Measurements from ENCODE around the gene MOSMO. TPM values are rescaled to one million over a fixed set of nuclear protein-coding genes. Genes with fewer than 3 reads are reported as not detected.
"Not testable (repeated sequence)": the region's sequence is repeated elsewhere in the genome, so short reads cannot be mapped to it uniquely, and the experiment has no call there.

Gene MOSMO
- total RNA-seq, 1 donor from 2014 or later = 13.1 TPM

DNA sequence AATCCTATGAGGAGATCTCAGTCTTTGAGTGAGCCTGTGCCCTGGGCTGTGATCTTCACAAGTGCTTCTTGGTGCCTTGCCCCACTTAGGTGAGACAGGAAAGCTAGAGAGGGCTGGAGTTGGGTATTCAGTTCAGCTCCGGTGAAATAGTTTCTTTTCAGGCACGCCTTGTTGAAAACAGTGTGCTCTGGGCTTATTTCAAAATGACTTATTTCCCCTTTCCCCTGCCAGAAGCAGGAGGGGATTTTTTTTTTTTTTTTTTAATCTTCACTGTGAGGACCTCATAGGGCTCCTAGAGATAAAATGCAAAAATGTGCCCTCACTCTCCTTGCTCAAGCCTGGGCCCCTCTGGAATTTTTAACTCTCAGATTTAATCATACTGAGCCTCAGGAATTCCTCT is 27.2 kb downstream of the MOSMO start:
- DNase-seq (ENCODE audit: extremely low read depth, low read depth, low spot score) = no peak

DNA sequence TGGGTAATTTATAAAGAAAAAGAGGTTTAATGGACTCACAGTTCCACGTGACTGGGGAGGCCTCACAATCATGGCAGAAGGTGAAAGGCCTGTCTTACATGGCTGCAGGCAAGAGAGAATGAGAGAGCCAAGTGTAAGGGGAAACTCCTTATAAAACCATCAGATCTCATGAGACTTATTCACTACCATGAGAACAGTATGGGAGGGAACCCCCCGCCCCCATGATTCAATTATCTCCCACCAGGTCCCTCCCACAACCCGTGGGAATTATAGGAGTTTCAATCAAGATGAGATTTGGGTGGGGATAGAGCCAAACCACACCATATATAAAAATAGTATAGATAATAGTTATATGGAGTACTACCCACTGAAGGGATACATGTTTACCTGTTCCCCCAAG is 36.0 kb downstream of the MOSMO start:
- DNase-seq (ENCODE audit: extremely low read depth, low read depth, low spot score) = not testable (repeated sequence)

DNA sequence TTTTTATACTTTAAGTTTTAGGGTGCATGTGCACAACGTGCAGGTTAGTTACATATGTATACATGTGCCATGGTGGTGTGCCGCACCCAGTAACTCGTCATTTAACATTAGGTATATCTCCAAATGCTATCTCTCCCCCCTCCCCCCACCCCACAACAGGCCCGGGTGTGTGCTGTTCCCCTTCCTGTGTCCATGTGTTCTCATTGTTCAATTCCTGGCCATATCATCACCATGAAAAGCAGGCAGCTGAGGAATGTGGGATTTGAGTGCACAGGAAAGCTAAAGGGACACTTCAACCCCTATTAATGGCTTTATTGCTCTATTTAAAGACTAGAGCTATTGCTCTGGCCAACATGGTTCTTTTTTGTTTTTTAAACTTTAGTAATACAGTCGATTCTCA is 38.0 kb downstream of the MOSMO start:
- not testable (repeated sequence) for DNase-seq (ENCODE audit: extremely low read depth, low read depth, low spot score)

DNA sequence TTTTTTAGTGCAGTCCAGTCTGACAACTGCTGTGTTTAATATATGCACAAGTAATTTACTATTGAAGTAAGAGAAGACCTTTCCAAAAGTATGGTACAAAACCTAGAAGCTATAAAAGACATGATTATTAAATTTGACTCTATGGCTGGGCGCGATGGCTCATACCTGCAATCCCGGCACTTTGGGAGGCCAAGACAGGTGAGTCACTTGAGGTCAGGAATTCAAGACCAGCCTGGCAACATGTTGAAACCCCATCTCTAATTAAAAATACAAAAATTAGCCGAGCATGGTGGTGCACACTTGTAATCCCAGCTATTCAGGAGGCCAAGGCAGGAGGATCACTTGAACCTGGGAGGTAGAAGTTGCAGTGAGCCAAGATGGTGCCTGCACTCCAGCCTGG is 43.1 kb downstream of the MOSMO start:
- no peak for DNase-seq (ENCODE audit: extremely low read depth, low read depth, low spot score)

- DNase-seq (ENCODE audit: extremely low read depth, low read depth, low spot score) = no peak
Measured at GRCh38 chr16:22052980-22053379, 45.1 kb downstream of the MOSMO start.

GRCh38 chr16:22053921-22054341 is 46.0 kb downstream of the MOSMO start:
- no peak for DNase-seq (ENCODE audit: extremely low read depth, low read depth, low spot score)

GRCh38 chr16:22054847-22055590 is 47.1 kb downstream of the MOSMO start:
- DNase-seq (ENCODE audit: extremely low read depth, low read depth, low spot score) = no peak

DNA sequence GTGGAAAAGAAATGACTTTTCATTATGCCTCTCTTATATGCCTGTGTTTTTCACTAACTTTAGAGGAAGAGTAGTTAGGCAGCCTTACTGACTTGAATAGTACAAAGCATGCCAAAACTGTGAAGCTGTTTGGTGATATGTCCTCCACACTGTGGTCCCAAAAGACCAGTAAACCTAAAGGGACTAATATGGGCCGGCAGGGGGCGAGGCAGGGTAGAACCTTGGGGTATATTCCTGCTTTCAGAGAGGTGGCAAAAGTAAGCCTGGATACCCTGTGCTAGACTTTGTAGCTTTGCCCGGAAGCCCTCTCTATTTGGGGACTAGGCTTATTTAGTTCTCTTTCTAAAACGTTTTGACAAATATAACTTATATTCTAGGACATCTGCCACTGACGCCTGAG is 48.0 kb downstream of the MOSMO start:
- no peak for DNase-seq (ENCODE audit: extremely low read depth, low read depth, low spot score)

GRCh38 chr16:22063888-22064467 is 56.1 kb downstream of the MOSMO start:
- no peak for DNase-seq (ENCODE audit: extremely low read depth, low read depth, low spot score)

GRCh38 chr16:22065252-22065651 is 57.3 kb downstream of the MOSMO start:
- no peak for DNase-seq (ENCODE audit: extremely low read depth, low read depth, low spot score)

GRCh38 chr16:22070361-22071330 is 62.7 kb downstream of the MOSMO start:
- DNase-seq (ENCODE audit: extremely low read depth, low read depth, low spot score) = no peak

- no peak for DNase-seq (ENCODE audit: extremely low read depth, low read depth, low spot score)
Measured at GRCh38 chr16:22071331-22071910, 63.5 kb downstream of the MOSMO start.

DNA sequence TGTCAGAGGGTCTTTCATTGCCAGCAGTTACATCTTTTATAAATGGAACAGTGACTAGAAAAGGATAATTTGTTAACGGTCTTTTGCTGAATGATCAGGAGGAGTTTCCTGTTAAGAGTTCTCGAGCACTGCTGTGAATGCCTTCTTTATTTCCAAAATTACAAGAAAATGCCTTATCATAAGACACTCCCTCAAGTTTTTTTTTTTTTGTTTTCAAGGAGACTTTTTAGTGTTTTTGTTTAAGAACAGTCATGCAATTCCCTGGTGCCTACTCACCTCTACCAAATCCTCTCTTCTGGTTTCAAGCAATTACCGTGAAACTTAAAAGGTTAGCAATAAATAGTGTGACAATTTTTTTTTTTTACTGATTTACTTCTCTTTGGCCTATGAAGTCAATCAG is 65.4 kb downstream of the MOSMO start:
- DNase-seq (ENCODE audit: extremely low read depth, low read depth, low spot score) = no peak

GRCh38 chr16:22075043-22075757 is 67.3 kb downstream of the MOSMO start:
- no peak for DNase-seq (ENCODE audit: extremely low read depth, low read depth, low spot score)

GRCh38 chr16:22075776-22076175 is 67.9 kb downstream of the MOSMO start:
- DNase-seq (ENCODE audit: extremely low read depth, low read depth, low spot score) = no peak

GRCh38 chr16:22077700-22078313 is 69.9 kb downstream of the MOSMO start:
- no peak for DNase-seq (ENCODE audit: extremely low read depth, low read depth, low spot score)

DNA sequence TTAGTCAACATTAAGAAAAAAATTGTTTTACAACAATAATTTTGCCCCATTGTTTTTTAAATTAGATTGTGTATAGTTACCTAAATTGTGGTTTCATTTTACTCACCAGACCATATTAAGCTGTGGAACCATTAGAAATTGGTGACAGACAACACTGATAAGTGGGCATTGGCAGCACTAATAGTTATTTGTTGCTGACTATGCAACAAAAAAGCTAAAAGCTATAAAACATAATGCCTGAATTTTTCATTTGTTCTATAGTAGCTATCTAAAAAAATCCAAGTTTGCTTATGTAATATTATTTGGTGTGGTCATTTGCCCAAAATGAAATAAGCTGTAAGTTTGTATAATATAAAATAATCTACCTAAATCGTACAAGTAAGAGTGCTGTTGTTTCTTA is 70.7 kb downstream of the MOSMO start:
- no peak for DNase-seq (ENCODE audit: extremely low read depth, low read depth, low spot score)

GRCh38 chr16:22081050-22081449 is 73.1 kb downstream of the MOSMO start:
- DNase-seq (ENCODE audit: extremely low read depth, low read depth, low spot score) = no peak

DNA sequence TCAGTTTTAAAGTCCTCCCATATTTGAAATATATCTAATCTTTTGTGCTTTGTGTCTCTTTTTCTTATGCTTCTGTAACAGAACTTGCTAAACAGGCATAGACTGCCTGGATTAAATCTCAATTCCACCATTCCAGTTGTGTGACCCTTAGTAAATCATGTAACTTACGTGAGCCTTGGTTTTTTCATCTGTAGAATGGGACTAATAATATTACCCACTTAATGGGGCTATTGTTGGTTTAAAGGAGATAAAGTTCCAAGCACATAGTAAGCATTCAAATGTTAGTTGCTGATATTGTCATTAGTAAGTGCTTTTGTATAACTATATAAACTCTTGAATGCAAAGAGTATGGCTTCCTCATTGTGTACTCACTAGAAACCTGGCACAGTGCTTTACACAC is 78.5 kb downstream of the MOSMO start:
- no peak for DNase-seq (ENCODE audit: extremely low read depth, low read depth, low spot score)

GRCh38 chr16:22088642-22089041 is 80.7 kb downstream of the MOSMO start:
- no peak for DNase-seq (ENCODE audit: extremely low read depth, low read depth, low spot score)
